GM18507 (cell line): Measurements from ENCODE around the gene PAX6.
"Not testable (repeated sequence)": the region's sequence is repeated elsewhere in the genome, so short reads cannot be mapped to it uniquely, and the experiment has no call there.

Experiments
- DNase-seq: peaks from one replicate; pipeline ENCODE4 v3.0.0; 2011; ENCODE audit warnings: low read depth; ENCODE audit not compliant: insufficient read length; ENCODE audit errors: extremely low spot score
- FAIRE-seq: peaks from 2 replicates; lab custom pipeline; 2011; peaks lifted over from hg19 to GRCh38; lab: Jason Lieb, UNC

The PAX6 gene

DNA sequence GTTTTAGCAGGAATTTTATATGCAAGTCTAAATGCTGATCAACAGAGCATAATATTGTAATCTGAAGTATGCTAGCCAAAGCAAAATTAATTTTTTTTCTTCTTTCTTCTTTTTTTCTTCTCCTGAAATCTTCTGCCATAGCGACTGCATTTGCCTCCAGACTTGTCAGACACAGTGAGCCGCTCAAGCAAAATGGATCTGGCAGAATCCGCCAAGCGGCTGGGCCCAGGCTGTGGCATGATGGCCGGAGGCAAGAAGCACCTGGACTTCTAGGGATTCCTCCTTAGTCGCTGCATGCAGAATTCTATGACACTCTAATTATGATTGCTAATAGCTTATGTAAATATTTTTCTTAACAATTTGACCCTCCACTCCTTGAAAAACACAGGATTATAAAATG is 27.9 kb downstream of the PAX6 start:
- DNase-seq (no peak), FAIRE-seq (no peak)

DNA sequence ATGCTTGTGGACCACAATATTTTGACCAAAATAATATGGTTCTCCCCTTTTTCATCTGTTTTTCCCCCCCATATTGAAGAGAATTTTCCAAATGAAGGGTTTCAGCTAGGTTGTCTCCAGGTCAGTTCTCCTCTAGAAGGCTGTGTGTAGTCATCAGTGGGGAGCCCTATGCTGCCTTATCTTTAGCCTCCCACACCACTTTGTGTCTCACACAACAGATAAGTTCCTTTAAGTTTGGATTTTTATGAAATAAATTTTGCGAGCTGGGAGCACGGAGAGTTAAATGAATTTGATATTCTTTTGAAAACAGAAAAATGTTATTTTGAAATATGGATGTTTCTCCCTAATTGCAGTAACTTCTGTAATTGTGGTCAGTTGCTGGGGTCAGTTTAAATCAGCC is 28.9 kb downstream of the PAX6 start:
- DNase-seq (no peak), FAIRE-seq (no peak)

DNA sequence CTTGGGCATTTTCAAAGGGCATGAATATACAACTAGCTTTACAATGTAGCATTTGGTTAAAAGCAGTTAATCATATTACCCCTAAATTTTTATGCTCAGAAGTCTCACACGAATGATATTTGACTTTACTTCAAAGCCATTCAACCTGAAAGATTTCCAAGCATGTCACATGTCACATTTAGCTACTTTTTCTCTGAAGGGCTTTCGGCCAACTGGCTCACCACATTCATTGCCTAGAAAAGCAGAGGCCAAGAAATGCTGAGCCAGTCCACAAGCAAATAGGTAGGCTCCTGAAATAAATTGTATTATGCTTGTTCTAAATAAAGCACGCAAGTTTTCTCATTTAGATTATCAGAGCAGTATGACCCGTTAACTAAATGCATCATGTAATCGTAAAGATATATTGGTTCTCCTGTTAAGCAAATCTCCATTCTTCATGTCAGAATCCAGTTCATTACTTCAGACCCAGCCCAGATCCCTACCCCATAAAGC is 30.6 kb downstream of the PAX6 start:
- DNase-seq = no peak
- FAIRE-seq = no peak

DNA sequence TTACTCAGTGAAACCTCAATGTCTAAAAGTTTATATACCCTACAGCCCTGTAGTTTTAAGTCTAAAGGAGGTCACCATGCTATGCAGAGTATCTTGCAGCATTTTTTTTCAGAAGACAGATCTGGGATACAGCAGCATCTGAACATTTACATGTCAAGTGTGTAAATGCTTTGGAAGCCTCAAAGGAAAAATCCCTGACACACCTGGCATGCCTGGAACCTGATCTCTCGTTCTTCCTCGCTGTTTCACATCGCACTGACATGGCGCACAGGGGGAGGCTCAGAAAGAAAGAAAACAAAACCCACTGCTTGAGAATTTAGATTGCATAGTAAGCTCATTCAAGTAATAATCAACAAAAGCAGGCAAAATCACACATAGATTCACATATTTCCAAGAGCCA is 31.0 kb downstream of the PAX6 start:
- FAIRE-seq = no peak

DNA sequence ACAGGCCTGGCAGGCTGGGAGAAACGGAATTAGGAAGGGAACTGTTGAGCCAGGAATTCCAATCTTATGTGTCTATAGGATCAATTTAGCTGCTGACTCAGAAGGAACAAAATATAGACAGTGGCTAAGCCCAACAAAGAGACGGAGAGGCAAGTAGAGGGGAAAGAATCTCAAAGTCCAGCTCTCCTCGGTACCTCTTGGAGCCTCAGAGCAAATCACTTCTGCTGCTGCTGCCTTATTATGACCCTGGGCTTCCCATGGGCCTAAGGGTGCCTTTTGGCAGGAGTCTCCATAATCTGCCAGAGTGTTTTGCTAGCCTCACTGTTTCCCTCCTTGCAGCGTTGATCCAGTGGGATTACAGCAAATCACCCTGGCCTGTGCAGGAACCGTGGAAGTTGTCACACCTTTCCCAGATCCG is 31.7 kb downstream of the PAX6 start:
- DNase-seq (no peak), FAIRE-seq (no peak)

More for the DNA sequence above, 31.0 kb downstream of the PAX6 start:
- no peak for DNase-seq

DNA sequence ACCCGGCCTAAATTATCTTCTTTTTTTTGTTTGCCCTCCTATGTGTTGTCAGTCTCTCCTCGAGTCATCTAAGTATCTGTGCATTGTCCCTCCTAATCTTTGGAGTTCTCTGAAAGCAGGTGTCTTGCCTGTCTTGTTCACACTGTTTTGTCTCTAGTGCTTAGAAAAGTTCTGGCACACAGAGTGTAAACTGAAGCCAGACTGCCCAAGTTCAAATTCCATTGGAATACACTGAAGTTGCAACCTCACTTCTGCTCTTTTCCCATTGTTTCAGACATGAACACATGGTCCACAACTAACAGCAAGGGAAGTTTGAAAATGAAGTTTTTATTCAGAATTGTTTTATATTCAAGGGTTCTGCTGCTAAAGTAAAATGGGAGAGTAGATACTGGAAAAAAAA is 38.7 kb downstream of the PAX6 start:
- no peak for FAIRE-seq
- no peak for DNase-seq

DNA sequence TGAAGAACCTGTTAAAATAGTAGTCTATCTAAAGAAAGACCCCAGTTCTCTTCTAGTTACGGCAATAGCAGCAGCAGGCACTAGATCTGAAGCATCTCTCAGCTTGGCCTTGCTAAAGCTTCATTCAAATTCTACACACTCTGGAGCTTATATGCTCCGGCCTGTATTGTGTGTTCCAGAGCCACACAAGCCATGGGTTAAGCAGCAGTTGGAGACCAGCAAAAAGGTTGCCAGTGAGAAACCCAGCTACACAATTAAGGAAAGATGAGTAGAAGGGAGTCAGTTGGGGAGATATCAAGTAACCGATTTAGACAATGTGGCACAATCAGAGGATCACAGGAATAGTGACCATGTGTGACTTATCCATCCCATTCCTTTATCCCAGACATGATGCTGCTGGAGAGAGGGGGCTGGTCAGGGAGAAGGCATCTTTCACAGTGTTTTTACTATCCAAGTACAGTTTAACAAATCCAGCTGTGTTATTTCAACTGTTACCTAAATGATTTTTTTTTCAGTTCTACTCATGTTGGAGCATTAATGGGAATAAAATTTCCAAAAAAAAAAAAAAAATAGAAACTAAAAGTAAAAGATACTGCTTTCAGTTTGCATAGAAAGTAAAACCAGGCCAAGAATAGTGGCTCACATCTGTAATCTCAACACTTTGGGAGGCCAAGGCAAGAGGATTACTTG is 41.0 kb downstream of the PAX6 start:
- FAIRE-seq = no peak

DNA sequence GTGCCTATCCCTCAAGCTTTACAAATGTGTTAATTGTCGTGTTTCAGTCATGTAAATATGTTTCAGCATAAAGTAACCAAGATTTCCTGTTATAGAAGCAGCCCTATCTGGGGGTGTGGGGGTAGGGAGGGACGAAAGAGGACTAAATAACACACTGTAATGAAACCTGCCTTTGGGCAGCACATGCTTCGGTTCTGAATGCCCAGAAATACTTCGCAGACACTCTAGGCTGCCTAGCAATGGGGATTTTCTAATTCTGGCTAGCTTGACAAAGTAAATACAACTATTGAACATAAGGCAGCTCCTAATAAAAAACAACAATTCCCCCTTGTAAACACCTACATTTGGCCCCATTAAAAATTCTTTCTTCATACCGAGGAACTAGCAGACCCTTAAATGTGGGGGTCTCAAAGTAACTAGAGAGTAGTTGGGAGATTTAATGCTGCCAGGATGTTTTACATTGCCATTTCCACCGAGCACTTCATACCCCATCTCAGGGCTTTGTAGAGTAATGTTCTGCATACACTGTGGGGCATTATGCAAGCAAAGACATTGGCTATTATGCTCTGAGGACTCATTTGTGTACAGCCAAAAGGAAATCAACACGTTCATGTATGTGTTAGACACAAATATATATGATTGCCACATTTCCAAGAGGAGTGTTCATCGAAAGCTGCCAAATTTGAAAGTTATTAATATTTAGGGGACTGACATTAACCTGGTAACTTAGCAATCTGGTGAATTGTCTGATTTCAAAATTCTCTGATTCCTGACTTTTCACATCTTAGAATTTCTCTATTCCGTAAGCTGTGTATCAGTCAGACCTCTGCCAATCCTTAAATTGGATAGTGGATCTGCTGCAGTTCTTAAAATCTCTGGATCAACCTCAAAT is 42.1 kb downstream of the PAX6 start:
- DNase-seq (no peak), FAIRE-seq (no peak)

More for the DNA sequence above, 41.0 kb downstream of the PAX6 start:
- no peak for DNase-seq

DNA sequence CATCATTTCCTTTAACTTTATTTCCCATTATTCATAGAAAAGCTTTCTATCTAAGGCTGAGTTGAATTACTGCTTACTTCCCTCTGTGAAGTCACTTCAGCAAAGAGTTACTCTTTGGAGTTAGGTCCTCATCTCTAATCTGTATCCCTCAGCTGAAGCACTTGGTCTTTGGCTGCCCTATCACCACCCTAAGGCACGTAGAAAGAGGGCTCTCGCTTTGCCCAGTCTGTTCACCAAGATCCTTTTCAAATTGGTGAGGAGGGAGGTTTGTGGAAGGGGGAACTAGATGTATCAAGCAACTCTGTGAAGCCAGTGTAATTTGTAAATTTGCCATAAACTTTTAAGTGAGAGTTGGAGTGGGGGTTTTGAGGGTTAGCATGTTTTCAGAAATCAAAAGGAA is 43.4 kb downstream of the PAX6 start:
- DNase-seq (no peak), FAIRE-seq (no peak)

DNA sequence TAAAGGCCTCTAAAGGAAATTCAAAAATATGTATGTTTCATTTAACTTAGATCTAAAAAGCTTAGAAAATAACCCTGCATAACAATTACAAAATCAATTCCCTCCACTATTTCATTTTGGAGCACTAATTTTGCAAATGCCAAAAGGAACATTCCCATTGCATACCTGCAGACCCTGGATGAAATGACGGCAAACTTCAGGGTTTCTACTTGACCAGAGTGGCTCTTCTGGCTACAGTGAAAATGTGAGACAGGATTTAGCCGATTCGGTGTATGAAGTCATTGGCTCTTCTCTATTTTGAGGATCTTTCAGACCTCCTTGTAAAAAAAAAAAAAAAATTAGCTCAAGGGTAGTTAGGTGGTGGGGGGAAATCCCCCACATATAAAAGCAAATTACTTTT is 44.1 kb downstream of the PAX6 start:
- FAIRE-seq (no peak), DNase-seq (no peak)

DNA sequence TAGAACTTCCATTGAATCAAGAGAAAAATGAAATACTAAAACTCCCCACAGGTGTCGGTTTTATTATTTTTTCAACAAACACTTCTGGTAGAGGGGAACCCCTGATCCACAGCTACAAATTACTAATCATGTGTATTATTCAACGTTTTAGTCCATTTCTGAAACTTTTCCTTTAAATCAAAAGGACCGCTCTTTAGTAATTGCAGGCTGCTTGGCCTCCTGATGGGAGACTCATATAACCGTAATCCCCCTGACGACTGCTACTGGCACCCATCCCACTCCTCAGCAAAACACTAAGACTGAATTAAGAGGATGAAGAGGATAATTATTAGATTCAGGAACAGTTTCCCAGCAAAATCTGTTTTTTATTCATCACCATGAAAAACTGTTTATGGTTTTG is 46.4 kb downstream of the PAX6 start:
- no peak for DNase-seq
- no peak for FAIRE-seq

DNA sequence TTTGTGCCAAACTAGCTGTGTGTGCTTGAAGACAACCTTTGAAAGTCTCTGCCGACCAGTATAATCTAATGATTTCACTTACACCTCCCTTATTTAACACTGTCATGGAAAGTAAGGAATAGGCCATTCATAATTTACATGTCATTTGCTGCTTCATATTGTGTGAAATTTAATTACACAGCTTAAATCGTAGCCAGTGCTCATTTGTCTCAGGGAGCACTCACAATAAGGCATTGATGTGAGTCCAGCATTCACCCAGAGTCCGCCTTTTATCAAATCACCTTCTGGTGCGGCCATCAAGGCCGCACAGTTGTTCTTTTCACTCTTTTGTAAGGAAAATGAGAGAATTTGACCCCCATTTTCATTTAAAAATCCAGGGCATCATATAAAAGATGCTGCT is 46.9 kb downstream of the PAX6 start:
- no peak for DNase-seq

DNA sequence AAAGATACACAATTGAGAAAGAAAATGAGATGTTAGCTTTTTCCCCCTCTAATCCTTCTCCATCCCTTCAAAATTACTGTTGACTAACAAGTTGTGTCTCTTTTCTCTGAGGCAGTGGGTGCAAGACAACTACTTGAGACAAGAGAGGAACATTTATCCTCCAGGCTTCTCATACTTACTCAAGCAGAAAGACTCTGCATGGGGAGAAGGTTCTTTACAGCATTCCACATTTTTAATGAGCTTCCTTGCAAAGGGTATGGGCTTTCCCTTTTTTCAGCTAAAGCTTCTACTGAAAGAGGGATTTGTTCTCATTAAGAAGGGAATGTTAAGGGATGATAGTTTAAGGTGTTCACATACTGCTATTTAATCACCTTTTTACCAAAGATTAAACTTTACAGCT is 47.8 kb downstream of the PAX6 start:
- FAIRE-seq (no peak), DNase-seq (no peak)

More for the DNA sequence above, 46.9 kb downstream of the PAX6 start:
- no peak for FAIRE-seq

DNA sequence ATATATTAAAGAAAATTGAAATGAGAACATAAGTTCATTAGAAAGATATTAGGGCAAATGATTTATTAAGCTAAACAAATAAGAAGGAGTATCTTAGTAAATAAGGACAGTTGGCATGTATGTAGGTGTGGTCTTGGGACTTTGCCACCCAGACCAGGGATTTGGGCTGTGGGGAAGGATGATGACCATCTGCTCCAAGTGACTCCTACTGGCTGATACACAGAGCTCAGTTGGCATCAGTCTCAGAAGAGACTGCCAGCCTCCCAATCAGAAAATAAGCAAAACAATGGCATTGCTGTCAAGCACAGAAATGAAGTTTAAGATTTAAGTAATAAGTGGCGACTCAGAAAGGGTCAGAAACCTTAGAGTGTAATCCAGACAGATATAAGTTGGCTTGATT is 49.5 kb downstream of the PAX6 start:
- DNase-seq (no peak), FAIRE-seq (no peak)

DNA sequence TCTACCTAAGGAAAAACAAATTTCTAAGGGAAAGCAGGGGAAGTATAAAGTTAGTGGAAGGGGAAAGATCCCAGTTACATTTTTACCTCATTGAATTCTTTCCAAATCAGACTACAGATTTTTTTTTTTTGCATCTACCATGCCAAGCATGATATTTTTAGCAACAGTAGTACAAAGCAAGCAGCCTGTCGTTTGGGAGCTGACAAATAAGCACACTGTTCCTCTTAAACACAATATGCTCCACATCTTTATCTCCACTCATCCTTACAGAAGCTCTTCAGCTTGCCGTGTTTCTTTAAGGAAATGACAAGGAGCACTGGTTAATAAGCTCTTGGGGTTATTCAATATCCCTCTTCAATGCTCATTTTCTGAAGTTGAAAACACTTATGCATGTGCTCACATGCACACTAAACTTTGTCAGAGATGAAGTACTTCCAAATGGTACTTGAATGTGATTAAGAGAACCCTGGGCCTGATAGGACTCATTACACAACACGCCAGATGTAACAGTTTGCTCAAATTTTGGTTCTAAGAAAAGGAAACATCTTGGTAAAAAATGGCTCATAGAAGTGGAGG is 53.8 kb downstream of the PAX6 start:
- DNase-seq (no peak), FAIRE-seq (no peak)

DNA sequence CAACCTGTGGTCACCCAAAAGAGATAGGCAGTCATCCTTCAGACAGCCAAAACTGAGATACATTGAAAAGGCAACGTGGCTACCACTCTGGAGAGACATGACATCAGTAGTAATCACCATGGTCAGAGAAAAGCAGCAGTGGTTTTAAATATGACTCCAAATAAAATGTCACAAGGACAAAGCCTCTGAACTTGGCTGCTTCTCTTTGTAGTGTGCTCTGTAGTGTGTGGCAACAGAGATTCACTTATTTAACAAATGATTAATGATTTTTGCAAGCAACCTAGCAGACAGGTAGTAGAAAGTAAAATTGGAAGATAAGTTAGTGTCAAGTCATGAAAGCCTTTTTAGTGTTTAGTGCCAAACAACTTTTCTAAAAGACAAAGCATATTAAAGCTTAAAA is 63.5 kb downstream of the PAX6 start:
- DNase-seq (no peak), FAIRE-seq (no peak)

DNA sequence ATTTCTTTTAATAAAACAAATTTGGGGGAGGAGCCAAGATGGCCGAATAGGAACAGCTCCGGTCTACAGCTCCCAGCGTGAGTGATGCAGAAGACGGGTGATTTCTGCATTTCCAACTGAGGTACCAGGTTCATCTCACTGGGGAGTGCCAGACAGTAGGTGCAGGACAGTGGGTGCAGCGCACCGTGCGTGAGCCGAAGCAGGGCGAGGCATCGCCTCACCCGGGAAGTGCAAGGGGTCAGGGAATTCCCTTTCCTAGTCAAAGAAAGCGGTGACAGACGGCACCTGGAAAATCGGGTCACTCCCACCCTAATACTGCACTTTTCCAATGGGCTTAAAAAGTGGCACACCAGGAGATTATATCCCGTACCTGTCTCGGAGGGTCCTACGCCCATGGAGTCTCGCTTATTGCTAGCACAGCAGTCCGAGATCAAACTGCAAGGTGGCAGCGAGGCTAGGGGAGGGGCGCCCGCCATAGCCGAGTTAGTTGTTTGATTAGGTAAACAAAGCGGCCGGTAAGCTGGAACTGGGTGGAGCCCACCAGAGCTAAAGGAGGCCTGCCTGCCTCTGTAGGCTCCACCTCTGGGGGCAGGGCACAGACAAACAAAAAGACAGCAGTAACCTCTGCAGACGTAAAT is 70.3 kb downstream of the PAX6 start:
- FAIRE-seq, DNase-seq: not testable (repeated sequence)

DNA sequence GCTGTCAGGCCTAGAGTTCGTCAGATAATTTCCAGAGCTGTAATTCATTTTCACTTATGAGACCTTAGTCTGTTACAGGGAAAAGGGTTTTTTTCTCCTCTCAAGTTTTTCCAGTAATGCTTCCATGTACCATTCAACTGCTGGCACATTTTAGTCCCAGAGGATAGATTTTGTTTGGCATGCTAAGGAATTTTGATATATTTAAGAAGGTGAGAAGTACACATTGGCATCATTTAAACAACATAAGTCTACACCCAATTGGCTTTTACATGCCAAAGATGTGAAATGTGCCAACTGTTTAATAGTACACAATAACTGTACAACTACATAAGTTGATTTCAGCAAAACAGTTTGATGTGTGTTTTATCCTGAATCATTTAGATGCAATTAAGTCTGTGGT is 71.0 kb downstream of the PAX6 start:
- DNase-seq = no peak
- no peak for FAIRE-seq
